ENCODE measurements around the gene STAG2.

STAG2 gene

DNA sequence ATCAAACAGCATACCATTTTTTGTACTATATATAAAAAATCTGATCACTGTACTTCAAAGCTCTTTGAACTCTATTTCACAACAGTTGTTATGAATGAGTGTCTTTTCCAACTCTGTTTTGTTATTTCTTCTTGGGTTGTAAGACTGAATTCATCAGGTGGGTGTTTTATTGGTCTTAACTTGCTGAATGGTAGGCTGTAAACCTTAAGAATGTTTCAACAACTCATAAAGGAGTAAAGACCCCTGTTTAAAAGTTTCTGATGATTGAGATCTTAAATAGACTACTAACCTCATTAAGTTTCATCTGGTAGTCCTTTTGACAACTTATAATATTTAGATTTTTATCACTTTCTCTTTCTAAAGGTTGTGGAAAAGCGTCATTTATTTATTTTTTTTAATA is 18.4 kb upstream of the STAG2 start:
- no peak overlapping the region for H3K9ac ChIP-seq (ENCODE audit: insufficient read length, low read depth)

GRCh38 chrX:123943488-123943887 is 18.0 kb upstream of the STAG2 start:
- no peak for TF ChIP-seq YY1 (IDR thresholded peaks at IDR 0.05; ENCODE audit: insufficient read depth, insufficient read length)
- no peak for TF ChIP-seq SUZ12 (IDR thresholded peaks at IDR 0.05; ENCODE audit: extremely low read depth, insufficient read depth, insufficient read length)
- no peak for TF ChIP-seq ZNF274 (IDR thresholded peaks at IDR 0.05; ENCODE audit: low read depth, low read length)
- Histone ChIP-seq H3K9ac (ENCODE audit: insufficient read length, low read depth) (no peak overlapping the region), H3K27me3 (ENCODE audit: insufficient read depth, insufficient read length) (no peaks in the 10 kb centered on the region), H3K4me3 (ENCODE audit: insufficient read length, low read depth) (no peak overlapping the region), H3K4me1 (ENCODE audit: insufficient read depth, insufficient read length) (no peaks in the 10 kb centered on the region), H3K9me3 (ENCODE audit: insufficient read depth, low read length) (no peaks in the 10 kb centered on the region), H3K36me3 (ENCODE audit: insufficient read depth, insufficient read length, low read length) (no peaks in the 10 kb centered on the region)
- no peak for DNase-seq (ENCODE audit: low read depth, low spot score)

More for the DNA sequence above, 18.4 kb upstream of the STAG2 start:
- Histone ChIP-seq H3K27me3 (ENCODE audit: insufficient read depth, insufficient read length) (no peaks in the 10 kb centered on the region), H3K9me3 (ENCODE audit: insufficient read depth, low read length) (no peaks in the 10 kb centered on the region), H3K4me1 (ENCODE audit: insufficient read depth, insufficient read length) (no peaks in the 10 kb centered on the region), H3K36me3 (ENCODE audit: insufficient read depth, insufficient read length, low read length) (no peaks in the 10 kb centered on the region), H3K4me3 (ENCODE audit: insufficient read length, low read depth) (no peak overlapping the region)
- no peak for DNase-seq (ENCODE audit: low read depth, low spot score)
- TF ChIP-seq YY1 (IDR thresholded peaks at IDR 0.05; ENCODE audit: insufficient read depth, insufficient read length) (no peak), SUZ12 (IDR thresholded peaks at IDR 0.05; ENCODE audit: extremely low read depth, insufficient read depth, insufficient read length) (no peak), ZNF274 (IDR thresholded peaks at IDR 0.05; ENCODE audit: low read depth, low read length) (no peak)

DNA sequence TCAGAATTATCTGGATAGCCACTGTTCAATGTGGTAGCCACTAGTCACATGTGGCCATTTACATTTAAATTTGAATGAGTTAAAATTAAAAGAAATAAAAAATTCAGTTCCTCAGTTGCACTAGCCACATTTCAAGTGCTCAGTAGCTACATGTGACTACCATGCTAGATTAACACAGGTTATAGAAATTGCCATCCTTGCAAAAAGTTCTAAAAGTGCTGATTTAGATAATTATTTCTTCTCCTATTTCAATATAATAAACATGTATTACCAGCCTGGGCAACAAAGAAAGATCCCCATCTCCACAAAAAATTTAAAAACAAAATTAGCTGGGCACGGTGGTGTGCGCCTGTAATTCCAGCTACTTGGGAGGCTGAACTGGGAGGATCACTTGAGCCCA is 11.7 kb upstream of the STAG2 start:
- no peak for DNase-seq (ENCODE audit: low read depth, low spot score)

DNA sequence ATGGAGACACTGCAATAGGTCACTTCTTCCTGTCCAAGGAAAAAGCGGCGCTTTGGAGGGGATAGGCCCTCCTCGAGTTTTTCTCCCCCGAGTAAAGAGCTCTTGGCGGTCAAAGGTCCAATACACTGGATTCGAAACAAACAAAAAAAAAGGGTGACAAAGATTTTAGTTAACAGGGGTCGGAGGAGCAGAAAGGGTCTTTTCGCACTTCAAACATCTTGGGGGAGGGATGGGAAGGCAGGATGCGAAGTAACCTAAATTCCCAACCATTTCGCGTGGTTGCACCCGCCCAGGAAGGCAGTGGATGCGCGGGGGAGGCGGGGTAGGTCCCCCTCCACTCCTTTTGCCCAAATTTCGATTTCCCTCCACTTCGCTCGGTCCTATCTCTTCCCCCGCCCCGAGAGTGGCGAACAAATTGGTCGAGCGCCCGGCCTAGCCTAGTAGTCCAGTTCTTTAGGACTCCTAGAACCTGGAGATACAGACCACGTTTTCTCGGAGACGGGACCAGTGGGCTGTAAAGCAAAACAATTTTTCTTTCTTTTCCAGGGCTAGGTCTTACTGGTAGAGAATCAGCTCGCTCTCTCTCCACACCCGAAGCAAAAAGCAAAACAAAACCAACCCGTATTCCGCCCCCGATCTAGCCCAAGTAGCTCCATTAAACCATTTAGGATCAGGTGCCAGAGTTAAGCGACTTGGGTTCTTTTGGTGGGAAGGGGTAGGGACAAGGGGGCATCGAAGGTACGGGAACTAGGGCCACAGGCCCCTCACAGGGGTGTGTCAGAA is 2.0 kb upstream of the STAG2 start:
- no peak for DNase-seq (ENCODE audit: low read depth, low spot score)
- H3K27me3 ChIP-seq (ENCODE audit: insufficient read depth, insufficient read length): no peaks in the 10 kb centered on the region
- TF ChIP-seq SUZ12 (IDR thresholded peaks at IDR 0.05; ENCODE audit: extremely low read depth, insufficient read depth, insufficient read length): no peak
- TF ChIP-seq YY1 (IDR thresholded peaks at IDR 0.05; ENCODE audit: insufficient read depth, insufficient read length): no peak
- no peak for TF ChIP-seq ZNF274 (IDR thresholded peaks at IDR 0.05; ENCODE audit: low read depth, low read length)
- peak overlapping the region; percentile 55 for H3K4me3 ChIP-seq (ENCODE audit: insufficient read length, low read depth)
- peak overlapping the region; percentile 72 for H3K9ac ChIP-seq (ENCODE audit: insufficient read length, low read depth)
- no peaks in the 10 kb centered on the region for H3K36me3 ChIP-seq (ENCODE audit: insufficient read depth, insufficient read length, low read length)
- H3K9me3 ChIP-seq (ENCODE audit: insufficient read depth, low read length): no peaks in the 10 kb centered on the region
- H3K4me1 ChIP-seq (ENCODE audit: insufficient read depth, insufficient read length): no peaks in the 10 kb centered on the region

More for the DNA sequence above, 11.7 kb upstream of the STAG2 start:
- no peaks in the 10 kb centered on the region for H3K4me1 ChIP-seq (ENCODE audit: insufficient read depth, insufficient read length)
- no peaks in the 10 kb centered on the region for H3K9me3 ChIP-seq (ENCODE audit: insufficient read depth, low read length)
- H3K9ac ChIP-seq (ENCODE audit: insufficient read length, low read depth): no peak overlapping the region
- TF ChIP-seq SUZ12 (IDR thresholded peaks at IDR 0.05; ENCODE audit: extremely low read depth, insufficient read depth, insufficient read length) (no peak), ZNF274 (IDR thresholded peaks at IDR 0.05; ENCODE audit: low read depth, low read length) (no peak), YY1 (IDR thresholded peaks at IDR 0.05; ENCODE audit: insufficient read depth, insufficient read length) (no peak)
- no peak overlapping the region for H3K4me3 ChIP-seq (ENCODE audit: insufficient read length, low read depth)
- H3K36me3 ChIP-seq (ENCODE audit: insufficient read depth, insufficient read length, low read length): no peaks in the 10 kb centered on the region
- H3K27me3 ChIP-seq (ENCODE audit: insufficient read depth, insufficient read length): no peaks in the 10 kb centered on the region

DNA sequence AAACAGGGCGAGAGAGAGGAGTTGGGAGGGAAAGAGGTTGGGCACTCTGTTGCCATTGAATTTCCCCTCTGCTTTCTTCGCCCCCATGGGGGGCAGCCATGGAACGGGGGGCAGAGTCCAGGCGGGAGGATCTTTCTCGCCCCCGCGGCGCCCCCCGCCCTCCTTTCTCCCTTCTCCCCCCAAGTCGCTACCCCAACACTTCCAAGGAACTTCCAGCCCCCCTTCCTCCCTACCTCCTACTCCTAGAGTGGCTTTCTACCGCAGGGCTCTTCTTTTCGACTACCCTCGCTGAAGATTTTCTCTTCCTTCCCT is 594 bp upstream of the STAG2 start:
- H3K9ac ChIP-seq (ENCODE audit: insufficient read length, low read depth): peak overlapping the region; percentile 81
- no peak for DNase-seq (ENCODE audit: low read depth, low spot score)
- no peaks in the 10 kb centered on the region for H3K4me1 ChIP-seq (ENCODE audit: insufficient read depth, insufficient read length)
- H3K9me3 ChIP-seq (ENCODE audit: insufficient read depth, low read length): no peaks in the 10 kb centered on the region
- TF ChIP-seq ZNF274 (IDR thresholded peaks at IDR 0.05; ENCODE audit: low read depth, low read length): no peak
- TF ChIP-seq SUZ12 (IDR thresholded peaks at IDR 0.05; ENCODE audit: extremely low read depth, insufficient read depth, insufficient read length): no peak
- no peak for TF ChIP-seq YY1 (IDR thresholded peaks at IDR 0.05; ENCODE audit: insufficient read depth, insufficient read length)
- H3K4me3 ChIP-seq (ENCODE audit: insufficient read length, low read depth): peak overlapping the region; percentile 56
- H3K27me3 ChIP-seq (ENCODE audit: insufficient read depth, insufficient read length): no peaks in the 10 kb centered on the region
- H3K36me3 ChIP-seq (ENCODE audit: insufficient read depth, insufficient read length, low read length): no peaks in the 10 kb centered on the region

DNA sequence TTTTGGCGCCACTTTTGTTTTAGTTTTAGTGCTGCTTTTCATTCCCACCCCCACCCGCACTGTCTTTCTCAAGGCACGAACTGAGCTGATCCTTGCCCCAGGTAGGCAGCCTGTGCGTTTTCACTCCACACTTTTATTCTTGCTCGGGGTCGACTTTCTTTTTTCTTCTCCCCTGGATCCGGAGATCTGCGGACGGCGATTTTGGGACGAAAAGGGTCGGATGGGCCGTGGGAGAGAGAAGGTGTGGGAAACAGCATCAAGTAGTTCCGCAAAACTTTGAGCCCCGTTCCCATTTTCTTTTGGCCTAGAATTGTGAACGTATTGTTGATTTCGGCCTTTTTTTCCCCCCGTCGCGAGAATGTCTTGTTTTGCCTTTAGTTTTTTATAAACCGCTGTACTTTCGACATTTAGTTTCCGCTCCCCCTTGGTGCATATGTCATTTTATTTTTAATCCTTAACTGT is 531 bp downstream of the STAG2 start:
- no peak for DNase-seq (ENCODE audit: low read depth, low spot score)
- Histone ChIP-seq H3K9ac (ENCODE audit: insufficient read length, low read depth) (peak overlapping the region; percentile 72), H3K9me3 (ENCODE audit: insufficient read depth, low read length) (no peaks in the 10 kb centered on the region), H3K4me1 (ENCODE audit: insufficient read depth, insufficient read length) (no peaks in the 10 kb centered on the region), H3K27me3 (ENCODE audit: insufficient read depth, insufficient read length) (no peaks in the 10 kb centered on the region), H3K4me3 (ENCODE audit: insufficient read length, low read depth) (peak overlapping the region; percentile 58), H3K36me3 (ENCODE audit: insufficient read depth, insufficient read length, low read length) (no peaks in the 10 kb centered on the region)
- no peak for TF ChIP-seq YY1 (IDR thresholded peaks at IDR 0.05; ENCODE audit: insufficient read depth, insufficient read length)
- no peak for TF ChIP-seq ZNF274 (IDR thresholded peaks at IDR 0.05; ENCODE audit: low read depth, low read length)
- TF ChIP-seq SUZ12 (IDR thresholded peaks at IDR 0.05; ENCODE audit: extremely low read depth, insufficient read depth, insufficient read length): no peak

DNA sequence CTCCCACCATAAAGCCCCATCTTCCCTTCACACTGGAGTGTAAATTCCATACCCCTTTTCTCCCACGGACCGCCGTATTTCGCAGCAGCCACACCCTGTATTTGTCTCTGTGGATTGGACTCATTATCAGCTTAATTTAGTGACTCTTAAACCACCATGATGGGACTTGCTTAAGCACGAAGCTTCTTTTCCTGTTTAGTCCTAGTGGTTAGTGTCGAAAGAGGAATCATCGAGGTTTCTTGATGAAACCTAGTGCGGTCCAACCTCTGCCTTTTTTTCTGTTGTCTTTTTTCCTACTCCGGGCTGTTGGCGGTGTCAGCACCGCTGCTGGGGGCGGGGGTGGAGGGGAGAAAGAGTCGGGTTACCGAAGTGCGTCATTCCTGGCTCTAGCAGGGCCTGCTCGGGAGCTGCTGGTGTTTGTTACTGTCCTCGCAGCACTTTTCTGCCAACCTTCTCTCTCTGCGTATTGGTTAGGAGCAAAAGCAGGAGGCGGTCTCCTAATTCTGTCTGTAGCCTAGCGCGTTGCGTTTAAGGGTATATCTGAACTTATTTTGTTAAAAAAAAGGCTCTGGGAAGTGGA is 1.4 kb downstream of the STAG2 start:
- peak; percentile 55 for DNase-seq (ENCODE audit: low read depth, low spot score)
- no peaks in the 10 kb centered on the region for H3K4me1 ChIP-seq (ENCODE audit: insufficient read depth, insufficient read length)
- H3K4me3 ChIP-seq (ENCODE audit: insufficient read length, low read depth): peak overlapping the region; percentile 58
- no peaks in the 10 kb centered on the region for H3K9me3 ChIP-seq (ENCODE audit: insufficient read depth, low read length)
- H3K36me3 ChIP-seq (ENCODE audit: insufficient read depth, insufficient read length, low read length): no peaks in the 10 kb centered on the region
- peak overlapping the region; percentile 72 for H3K9ac ChIP-seq (ENCODE audit: insufficient read length, low read depth)
- no peaks in the 10 kb centered on the region for H3K27me3 ChIP-seq (ENCODE audit: insufficient read depth, insufficient read length)
- no peak for TF ChIP-seq ZNF274 (IDR thresholded peaks at IDR 0.05; ENCODE audit: low read depth, low read length)
- TF ChIP-seq SUZ12 (IDR thresholded peaks at IDR 0.05; ENCODE audit: extremely low read depth, insufficient read depth, insufficient read length): no peak
- TF ChIP-seq YY1 (IDR thresholded peaks at IDR 0.05; ENCODE audit: insufficient read depth, insufficient read length): no peak

Data from NT2/D1 (cell line).